Nephron (organoid): ENCODE results near the gene SRC.

Experiments
- H3K27ac Mint-ChIP-seq, 3 experiments: 2 replicates each; pipeline ENCODE4 v1.8.0; 2020; ENCODE audit warnings: mixed read lengths in 3 of 3, mild to moderate bottlenecking in 2 of 3, moderate library complexity in 1 of 3
- H3K27me3 Mint-ChIP-seq: 2 replicates; pipeline ENCODE4 v1.8.0; 2021; ENCODE audit warnings: low read depth, mild to moderate bottlenecking, moderate library complexity, mixed read lengths
- H3K36me3 Mint-ChIP-seq: 2 replicates; pipeline ENCODE4 v1.8.0; 2020; ENCODE audit warnings: low read depth, mixed read lengths
- H3K4me1 Mint-ChIP-seq: 2 replicates; pipeline ENCODE4 v1.8.0; 2020; ENCODE audit warnings: mixed read lengths
- H3K4me3 Mint-ChIP-seq, 3 experiments: 2 replicates each; pipeline ENCODE4 v1.8.0; 2020; ENCODE audit warnings: mild to moderate bottlenecking in 3 of 3, mixed read lengths in 3 of 3, moderate library complexity in 2 of 3
- H3K9me3 Mint-ChIP-seq: 2 replicates; pipeline ENCODE4 v1.8.0; 2020; ENCODE audit warnings: mixed read lengths
- CTCF ChIP-seq, 3 experiments: fragments of 200-600 bp; sonication (generic); IDR thresholded peaks; one replicate each; pipeline ENCODE4 v1.5.0; 2021; ENCODE audit warnings: antibody characterized with exemption in 3 of 3; ENCODE audit not compliant: unreplicated experiment in 3 of 3

Gene SRC

GRCh38 chr20:37430778-37431460, 85.0 kb downstream of the SRC start:
- no peaks in the 10 kb centered on the region for H3K4me1 Mint-ChIP-seq
- no peak overlapping the region for H3K27ac Mint-ChIP-seq
- TF ChIP-seq CTCF (IDR thresholded peaks at IDR 0.05; ENCODE audit: unreplicated experiment in 3 of 3), result no peak
- no peaks in the 10 kb centered on the region for H3K9me3 Mint-ChIP-seq
- no peak overlapping the region for H3K4me3 Mint-ChIP-seq
- H3K36me3 Mint-ChIP-seq, result no peaks in the 10 kb centered on the region
- no peaks in the 10 kb centered on the region for H3K27me3 Mint-ChIP-seq

GRCh38 chr20:37431786-37432185, 85.8 kb downstream of the SRC start:
- Mint-ChIP-seq H3K4me1 (peaks cover 2% of the 10 kb centered on the region), H3K9me3 (no peaks in the 10 kb centered on the region), H3K27me3 (peaks cover 3% of the 10 kb centered on the region), H3K36me3 (no peaks in the 10 kb centered on the region), H3K4me3 (no peak overlapping the region), H3K27ac (no peak overlapping the region)
- TF ChIP-seq CTCF (IDR thresholded peaks at IDR 0.05; ENCODE audit: unreplicated experiment in 3 of 3), result no peak

GRCh38 chr20:37432606-37433005, 86.7 kb downstream of the SRC start:
- Mint-ChIP-seq H3K4me1 (peaks cover 4% of the 10 kb centered on the region), H3K9me3 (no peaks in the 10 kb centered on the region), H3K27ac (no peak overlapping the region), H3K27me3 (peaks cover 4% of the 10 kb centered on the region), H3K4me3 (no peak overlapping the region), H3K36me3 (no peaks in the 10 kb centered on the region)
- no peak for TF ChIP-seq CTCF (IDR thresholded peaks at IDR 0.05; ENCODE audit: unreplicated experiment in 3 of 3)

- no peak overlapping the region for H3K27ac Mint-ChIP-seq
- no peak overlapping the region for H3K4me3 Mint-ChIP-seq
- H3K4me1 Mint-ChIP-seq, result peaks cover 13% of the 10 kb centered on the region
- H3K9me3 Mint-ChIP-seq, result no peaks in the 10 kb centered on the region
- no peak for TF ChIP-seq CTCF (IDR thresholded peaks at IDR 0.05; ENCODE audit: unreplicated experiment in 3 of 3)
- H3K36me3 Mint-ChIP-seq, result no peaks in the 10 kb centered on the region
- peaks cover 10% of the 10 kb centered on the region for H3K27me3 Mint-ChIP-seq
These were observed 89.7 kb downstream of the SRC start for GRCh38 chr20:37435607-37436006.

- H3K4me1 Mint-ChIP-seq, result peaks cover 13% of the 10 kb centered on the region
- no peak overlapping the region for H3K27ac Mint-ChIP-seq
- no peak for TF ChIP-seq CTCF (IDR thresholded peaks at IDR 0.05; ENCODE audit: unreplicated experiment in 3 of 3)
- no peaks in the 10 kb centered on the region for H3K9me3 Mint-ChIP-seq
- no peaks in the 10 kb centered on the region for H3K36me3 Mint-ChIP-seq
- H3K27me3 Mint-ChIP-seq, result peaks cover 10% of the 10 kb centered on the region
- no peak overlapping the region for H3K4me3 Mint-ChIP-seq
These were observed 90.7 kb downstream of the SRC start for GRCh38 chr20:37436527-37437186.

GRCh38 chr20:37437676-37438075, 91.7 kb downstream of the SRC start:
- Mint-ChIP-seq H3K27me3 (peaks cover 10% of the 10 kb centered on the region), H3K36me3 (no peaks in the 10 kb centered on the region), H3K4me1 (peaks cover 13% of the 10 kb centered on the region), H3K27ac (peak overlapping the region in 1 of 3 experiments; percentile 67), H3K4me3 (no peak overlapping the region), H3K9me3 (no peaks in the 10 kb centered on the region)
- TF ChIP-seq CTCF (IDR thresholded peaks at IDR 0.05; ENCODE audit: unreplicated experiment in 3 of 3), result no peak
